ENCODE data around the gene DNAL1.

DNAL1 gene

DNA sequence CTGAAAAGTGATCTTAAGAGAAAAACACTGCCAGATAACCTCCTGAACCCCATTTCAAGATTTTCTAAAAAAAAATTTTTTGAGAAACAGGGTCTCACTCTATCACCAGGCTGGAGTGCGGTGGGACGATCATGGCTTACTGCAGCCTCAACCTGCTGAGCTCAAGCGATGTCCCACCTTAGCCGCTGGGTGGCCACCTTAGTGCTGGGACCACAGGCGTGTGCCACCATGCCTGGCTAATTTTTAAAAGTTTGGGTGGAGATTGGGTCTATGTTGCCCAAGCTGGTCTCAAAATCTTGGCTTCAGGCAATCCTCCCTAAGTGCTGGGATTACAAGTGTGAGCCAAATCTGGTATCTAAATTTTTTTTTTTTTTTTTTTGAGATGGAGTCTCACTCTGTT, 66.0 kb downstream of the DNAL1 start:
- DNase-seq = no peak

DNA sequence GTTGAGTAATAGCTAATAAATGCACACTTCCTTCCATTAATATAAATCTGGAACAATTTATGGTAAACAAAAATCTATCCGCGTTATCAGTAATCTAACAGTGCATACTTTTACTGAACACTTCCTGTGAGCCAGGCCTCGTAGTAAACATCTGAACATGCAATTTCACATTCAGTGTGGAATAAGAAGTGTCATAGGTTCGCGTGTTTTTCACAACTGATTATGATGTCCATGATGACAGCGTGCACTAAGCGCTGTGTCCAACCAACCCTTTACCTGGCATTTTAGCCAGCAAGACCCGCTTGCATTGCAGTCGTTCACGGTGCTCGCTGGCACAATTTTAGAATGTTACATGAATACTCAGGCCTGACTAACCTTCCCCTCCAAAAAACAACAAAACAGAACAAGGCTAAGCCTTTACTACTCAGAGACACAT, 67.3 kb downstream of the DNAL1 start:
- DNase-seq = no peak

DNA sequence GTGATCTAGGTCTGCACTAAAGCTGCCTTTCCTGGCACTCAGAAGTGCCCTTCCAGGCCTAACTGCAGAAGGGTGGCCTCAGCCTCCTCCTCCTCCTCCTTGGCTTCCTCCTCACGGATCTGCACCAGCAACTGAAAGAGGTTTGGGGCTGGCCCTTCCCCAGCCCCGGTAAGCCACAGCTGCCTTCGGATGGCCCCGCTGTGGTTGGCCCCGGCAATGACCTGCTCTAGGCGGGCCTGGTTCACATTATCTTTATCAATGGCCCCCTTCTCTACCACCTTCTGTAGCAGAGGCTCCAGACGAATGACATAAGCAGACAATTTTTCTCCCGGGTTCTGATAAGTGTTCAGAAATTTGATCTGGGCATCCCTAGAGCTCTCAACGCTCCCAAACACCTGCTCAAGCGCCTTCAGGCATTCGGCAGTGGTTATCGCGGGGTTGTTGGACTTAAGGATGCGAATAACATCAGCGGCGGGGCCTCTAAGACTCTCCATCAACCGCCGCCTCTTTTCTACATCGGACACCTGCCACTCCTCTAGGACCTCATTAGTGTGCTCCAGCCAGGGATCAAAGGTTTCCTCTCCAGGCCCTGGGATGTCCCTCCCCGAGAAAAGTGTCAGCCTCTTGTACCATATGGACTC, 67.9 kb downstream of the DNAL1 start:
- peak; percentile 44 for DNase-seq

DNA sequence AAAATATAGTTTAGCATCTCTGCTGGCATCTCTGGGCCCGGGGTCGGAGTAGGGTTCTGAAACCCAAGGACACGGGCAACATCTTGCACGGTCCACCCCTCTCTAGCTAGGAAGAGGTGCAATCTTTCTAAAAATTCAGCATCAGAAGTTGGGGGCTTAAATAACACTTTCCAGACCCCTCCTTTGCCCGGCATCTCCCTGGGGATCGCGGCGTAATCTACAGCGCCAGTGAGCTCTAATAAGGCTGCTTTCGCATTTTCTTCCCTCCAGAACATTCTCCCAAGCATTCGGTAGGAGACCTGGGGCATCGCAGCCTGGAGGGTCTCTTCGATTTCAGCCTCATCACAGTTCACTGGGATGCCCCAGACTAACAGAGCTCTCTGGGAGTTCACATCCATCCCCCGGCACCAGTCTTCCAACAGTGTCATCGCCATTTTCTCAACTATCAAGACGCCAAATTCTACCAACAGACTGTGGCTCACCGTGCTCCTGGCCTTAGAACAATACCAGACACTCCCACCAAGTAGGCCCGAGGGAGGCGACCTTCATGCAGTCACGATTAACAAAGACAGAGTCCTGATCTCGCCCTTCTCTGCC, 68.5 kb downstream of the DNAL1 start:
- DNase-seq = no peak

DNA sequence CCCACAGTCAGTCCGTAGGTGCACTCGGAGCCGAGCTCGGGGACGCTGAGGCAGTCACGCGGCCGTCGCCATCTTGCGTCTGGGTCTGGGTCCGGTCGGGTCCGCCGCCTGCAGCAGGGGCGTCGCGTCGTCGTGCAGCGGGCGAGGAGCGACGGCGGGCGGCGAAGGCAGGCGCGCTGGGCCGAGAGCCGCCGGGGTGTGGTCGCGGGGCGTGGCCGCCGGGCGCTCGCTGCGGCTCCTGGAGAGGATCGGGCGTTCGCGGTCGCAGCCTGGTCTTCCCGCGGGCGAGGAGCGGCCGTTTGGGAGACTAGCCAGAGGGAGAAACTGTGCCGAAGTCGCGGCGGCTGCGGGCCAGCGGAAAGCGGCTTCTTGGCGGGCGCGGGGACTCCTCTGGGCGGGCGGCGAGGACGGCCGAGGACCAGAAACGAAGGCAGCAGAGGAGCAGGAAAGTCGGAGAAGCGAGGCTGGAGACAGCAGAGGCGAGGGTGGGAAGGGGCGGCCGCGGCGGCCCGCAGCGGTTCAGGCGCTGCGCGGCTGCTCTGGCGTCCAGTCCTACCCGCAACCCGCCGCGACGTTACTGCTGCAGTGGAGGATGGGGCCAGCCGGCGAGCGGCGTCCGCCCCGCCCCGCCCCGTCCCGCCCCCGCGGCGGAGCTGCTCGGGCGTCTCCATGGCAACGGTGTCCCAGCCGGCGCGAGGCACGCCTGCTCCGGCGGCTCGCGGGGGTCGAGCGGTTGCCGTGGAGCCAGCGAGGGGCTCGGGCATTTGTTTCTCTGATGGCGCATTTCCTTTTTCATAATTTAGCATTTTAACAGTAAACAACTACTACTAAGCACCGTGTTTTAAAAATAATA, 69.2 kb downstream of the DNAL1 start, which contains the start of gene PNMA1:
PNMA1 (minus strand) TSS at position 582 of the 853 bp plus-strand sequence. CDS start 745 bp downstream, outside the sequence.
- DNase-seq = peak; percentile 86

DNA sequence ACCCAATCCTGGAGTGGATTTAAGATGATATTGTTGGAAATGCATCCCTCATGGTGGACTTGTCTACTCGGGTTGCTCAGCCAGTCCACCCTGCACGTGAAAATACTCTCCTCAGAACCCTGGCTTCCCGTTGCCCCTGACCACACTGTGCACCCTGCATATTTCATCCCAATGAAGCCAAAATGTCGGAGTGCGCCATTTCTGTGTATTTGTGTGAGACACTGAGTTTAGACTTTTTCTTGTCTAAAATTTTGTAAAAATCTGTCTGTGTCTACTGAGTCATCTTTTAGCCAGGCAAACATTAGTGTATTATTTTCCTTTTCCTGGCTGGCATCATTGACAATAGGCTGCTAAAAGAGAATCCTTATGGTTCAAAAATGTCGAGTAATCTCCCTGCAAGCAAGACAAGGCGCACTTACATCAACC, 69.9 kb downstream of the DNAL1 start:
- no peak for DNase-seq

DNA sequence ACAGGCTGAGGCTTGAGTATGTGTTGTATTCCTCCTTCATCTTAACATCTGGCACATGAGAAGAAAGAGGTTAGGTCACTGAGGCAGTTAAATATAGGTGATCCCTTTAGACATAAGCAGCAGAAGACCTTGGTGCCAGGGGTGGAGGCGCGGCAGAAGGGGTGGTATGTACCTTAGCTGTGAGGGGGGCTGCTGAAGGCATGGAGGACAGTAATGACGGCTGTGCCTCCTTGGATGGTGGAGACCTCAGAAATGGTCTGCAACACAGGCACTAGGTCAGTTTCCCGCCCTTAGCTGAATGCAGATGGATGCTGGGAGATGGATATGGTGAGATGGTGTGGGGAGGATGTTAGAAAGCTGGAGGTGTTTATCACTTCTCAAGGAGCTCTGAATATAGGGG, 70.9 kb downstream of the DNAL1 start:
- DNase-seq = no peak

DNA sequence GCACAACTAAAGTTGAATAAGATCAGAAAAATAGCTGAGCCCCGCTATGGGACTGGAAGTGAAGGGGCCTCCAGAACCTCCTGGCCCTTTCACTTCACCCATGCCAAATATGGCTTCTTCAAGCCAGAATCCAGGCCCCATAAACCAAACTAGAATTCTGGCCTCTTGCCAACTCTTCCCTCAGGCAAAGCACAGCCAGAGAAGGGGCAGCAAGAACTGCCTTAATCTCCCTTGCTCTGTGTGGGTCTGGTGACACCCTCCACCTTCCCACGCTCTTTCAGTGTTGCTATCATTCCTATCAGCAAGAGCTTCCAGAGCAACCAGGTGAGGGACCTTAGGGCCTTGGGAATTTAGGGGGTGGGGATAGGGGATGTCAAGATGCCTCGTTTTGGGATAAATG, 72.5 kb downstream of the DNAL1 start:
- DNase-seq = no peak

DNA sequence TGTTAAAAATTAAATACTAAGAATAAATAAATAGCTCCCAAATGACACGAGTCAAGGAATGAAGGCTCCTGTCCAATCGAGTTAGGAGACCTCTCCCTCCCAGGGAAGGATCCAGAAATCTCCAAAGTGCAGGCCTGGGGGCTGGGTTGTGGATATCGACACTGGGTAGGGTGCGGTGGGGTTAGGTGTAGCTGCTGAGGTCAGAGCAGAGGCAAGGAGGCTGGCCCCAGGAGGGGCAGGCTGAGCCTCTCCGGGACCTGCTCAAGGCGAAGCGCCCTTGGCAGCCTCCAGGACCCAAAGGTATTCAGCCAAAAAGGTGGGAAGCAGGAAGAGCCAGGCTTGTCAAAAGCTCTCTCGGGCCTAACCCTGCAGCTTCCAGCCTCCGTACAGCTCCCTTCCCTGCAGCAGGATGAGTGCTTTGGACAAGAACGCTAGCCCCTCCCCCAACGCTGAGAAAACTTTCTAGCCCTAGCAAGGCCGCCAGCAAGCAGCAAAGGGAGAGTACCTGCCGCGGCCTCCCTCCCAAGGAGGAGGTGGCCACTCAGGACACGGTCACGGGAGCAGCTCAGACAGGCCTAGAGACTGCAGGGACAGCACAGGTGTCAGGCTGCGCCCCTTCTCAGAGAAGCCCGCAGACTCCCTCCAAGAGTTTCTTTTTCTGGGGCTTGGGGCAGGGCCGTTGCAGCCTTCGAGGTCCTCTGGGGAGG, 73.1 kb downstream of the DNAL1 start:
- no peak for DNase-seq

DNA sequence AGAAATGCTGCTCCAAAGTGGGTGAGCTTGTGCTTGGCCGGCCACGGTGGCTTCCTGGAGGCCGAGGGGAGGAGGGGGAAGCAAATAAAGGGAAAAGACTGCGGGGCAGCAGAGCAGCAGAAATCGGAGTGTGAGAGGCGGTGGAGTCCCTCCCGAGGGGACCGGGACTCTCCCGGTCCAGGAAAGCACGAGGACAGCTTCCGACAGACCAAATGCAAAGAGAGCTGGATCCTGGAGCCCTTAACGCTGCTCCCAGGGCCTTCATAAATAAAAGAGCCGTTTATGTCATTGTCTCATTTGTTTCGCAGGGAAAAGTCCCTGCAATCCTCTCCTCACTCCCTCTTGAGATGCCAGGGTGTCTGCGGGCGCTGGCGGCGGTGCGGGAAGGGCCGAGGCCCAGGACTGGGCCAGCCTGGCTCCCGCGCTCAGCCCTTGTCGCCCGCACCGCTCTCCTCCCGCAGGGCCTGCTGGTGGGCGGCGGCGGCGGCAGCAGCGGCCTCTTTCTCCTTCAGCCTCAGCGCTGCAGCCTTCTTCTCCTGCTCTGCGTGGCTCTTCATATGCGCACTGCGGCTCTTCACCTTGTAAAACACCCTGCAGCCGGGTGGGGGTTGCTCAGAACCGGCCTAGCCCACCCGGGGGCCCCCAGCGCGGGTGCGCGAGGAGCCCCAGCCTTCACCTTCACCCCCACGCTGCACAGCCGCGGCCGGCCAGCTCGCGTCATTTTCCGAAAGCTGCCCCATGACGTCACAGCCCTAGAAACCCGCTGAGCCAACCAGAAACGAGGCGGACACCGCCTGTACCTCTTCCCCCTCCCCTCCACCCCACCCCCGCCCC, 73.8 kb downstream of the DNAL1 start:
- DNase-seq = no peak

DNA sequence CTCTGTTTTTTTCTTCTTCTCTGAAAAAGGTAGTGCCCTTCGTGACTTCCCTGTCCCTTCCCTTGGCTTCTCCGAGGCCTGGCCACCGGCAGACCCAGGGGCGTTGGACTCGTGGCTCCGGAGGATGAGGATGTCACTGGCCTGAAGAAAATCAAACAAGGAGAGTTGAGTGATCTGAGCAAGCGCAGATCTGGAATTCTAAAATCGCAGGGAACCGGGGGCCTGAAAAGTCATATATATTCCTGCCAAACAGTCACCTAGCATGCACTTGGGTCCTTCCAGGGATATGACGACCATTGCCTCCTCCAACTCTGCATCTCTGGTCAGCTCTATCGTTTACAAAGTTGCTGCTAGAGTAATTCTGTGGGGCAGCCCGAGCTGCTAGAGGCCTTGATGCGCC, 74.6 kb downstream of the DNAL1 start:
- no peak for DNase-seq

DNA sequence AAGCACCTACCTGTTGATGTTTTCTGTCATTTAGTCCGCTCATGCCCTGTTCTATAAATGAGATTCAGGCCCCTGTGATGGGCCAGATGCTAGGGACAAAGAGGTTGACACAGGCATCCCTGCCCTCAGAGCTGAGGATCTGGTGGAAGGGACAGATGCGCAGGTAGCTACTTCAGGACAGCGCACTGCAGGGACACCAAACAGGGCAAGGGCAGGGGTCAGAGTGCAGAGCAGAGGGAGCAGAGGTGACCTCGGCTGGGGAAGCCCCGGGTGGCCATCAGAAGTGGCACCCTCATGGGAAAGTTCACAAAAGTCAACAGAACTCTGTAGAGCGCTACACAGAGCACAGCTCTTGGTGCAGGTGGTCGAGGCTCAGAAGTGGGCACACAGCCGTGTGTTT, 75.0 kb downstream of the DNAL1 start:
- DNase-seq = no peak

DNA sequence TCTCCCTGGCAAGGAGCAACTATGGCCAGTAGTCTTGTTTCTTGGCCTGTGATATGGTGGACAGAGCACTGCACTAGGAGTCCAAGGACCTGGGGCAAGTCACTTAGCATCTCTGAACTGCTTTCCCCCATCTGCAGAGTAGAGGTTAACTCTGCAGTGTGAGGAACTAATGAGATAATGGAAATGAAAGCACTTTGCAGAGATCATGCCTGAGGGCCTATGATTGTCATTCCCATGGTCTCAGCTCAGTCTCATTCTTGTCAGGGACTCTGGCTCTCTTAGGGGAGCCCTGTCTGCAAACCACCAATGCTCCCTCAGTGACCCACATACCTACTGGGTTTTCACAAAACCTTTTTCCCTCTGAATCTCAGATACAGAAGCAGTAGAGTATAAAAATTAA, 75.8 kb downstream of the DNAL1 start:
- DNase-seq = no peak

DNA sequence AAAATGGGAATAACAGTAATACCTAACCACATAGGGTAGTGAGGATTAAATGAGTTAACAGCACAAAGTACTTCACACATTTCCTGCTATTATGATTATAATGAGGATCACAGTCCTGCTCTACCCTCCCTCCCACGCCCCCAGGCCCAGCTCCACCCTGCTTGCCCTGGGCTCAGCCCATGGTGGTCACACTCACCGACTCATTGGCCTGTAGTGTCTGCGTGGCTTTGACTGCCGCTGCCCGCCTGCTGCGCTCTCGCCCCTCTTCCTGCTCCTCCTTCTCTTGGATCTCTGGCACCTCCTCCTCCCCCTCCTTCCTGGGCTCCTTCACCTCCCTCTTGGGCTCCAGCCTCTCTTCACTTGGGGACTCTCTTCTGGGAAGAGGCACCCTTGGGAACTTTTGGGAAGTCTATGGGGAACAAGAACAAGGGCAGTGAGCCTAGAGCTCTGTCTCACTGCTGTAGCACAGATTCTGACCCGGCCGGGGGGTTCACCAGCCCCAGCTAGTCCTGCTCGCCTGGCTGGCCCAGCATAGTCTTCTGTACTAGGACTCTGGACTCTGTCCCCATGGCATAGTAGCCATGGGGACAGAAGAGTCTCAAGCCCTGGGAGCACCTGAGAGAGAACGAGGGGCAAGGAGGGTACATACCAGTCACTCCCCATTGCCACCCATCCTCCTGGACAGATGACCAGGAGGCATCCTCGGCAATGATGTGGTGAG, 76.5 kb downstream of the DNAL1 start:
- no peak for DNase-seq

DNA sequence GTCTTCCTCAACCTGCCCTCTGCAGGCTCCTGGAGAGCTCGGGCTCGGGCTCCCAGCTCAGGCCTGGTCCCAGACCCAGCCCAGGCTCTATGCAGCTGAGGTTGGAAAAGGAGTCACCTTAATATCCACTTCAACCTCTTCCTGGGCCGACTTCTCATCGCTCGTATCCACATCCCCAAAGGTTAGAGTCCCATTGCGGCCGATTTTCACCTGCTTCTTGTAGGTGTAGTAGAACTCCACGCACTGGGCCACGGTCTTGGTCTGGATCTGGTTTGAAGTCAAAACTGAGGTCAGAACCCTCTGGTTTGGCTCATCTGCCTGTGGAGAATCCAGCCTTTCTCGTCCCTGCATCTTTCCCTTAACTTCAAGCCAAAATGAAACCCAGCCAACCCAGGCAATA, 77.8 kb downstream of the DNAL1 start:
- DNase-seq = no peak

DNA sequence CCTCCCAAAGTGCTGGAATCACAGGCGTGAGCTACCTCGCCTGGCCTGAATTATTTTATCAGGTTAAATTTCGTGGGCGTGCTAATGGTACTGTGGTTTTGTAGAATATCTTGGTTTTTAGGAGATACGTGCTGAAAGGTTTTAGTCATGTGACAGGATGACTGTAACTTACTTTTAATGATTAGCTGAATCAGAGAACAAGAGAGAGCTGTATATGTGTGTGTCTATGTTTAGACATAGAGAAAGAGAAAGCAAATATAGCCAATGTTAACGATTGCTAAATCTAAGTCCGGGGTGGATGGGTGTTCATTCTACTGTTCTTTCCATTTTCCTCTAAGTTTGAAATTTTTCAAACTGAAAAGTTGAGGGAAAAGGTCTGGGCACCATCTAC, 78.6 kb downstream of the DNAL1 start:
- no peak for DNase-seq

DNA sequence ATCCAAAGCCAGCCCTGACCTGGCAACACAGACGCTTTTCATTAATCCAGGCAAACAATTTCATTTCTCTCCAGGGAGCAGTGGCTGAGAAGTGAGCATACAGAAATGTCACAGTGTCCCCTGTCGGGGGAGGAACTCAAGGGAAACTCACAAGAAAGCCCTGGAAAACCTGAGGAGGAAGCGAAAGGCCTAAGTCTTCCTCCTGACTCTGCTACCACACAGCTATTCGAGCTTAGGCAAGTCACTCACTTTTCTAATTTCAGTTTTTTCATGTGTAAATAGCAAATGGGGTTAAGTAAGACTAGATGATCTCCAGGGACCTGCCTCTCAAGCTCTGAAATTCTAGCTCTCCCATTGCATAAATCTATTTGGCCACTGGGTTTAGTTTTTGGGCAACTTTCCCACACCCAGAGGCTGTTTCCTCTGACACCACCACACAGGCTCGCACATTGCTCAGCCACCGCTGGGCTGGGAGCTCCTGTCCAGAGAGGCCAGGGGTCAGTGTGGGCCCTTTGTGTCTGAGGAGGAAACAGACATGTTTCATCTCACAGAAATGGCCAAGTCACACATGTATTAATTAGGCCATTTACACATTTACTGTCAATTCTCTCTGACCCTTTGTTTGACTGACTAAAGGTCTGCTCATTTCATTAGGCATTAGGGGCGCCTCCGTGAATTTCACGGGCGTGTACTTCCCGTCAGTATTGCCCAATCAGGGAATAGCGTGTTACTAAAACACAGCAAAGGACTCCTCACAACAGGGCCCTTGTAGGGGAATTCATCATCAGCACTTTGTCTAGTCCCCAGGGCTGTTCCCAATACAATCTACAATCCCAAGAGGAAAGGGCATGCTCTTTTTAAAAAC, 79.2 kb downstream of the DNAL1 start:
- no peak for DNase-seq

DNA sequence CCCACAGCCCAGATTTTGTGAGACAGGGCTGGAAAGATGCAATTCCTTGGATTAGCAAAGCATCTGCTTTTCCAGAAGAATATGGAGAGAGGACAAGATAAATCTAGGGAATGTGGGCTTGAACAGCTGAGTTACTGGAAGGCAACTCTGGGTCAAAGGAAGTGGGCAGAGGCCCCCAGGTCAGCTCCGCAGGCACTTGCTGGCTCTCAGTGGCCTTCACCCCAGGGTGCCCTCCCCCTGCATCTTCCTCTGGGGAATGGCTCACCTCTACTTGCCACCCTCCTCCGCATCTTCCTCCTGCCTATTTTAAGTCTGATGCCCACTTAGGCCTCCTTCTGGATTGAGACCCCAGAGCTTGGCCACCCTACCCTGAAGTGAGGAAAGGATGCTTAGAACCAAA, 79.9 kb downstream of the DNAL1 start:
- DNase-seq = no peak

DNA sequence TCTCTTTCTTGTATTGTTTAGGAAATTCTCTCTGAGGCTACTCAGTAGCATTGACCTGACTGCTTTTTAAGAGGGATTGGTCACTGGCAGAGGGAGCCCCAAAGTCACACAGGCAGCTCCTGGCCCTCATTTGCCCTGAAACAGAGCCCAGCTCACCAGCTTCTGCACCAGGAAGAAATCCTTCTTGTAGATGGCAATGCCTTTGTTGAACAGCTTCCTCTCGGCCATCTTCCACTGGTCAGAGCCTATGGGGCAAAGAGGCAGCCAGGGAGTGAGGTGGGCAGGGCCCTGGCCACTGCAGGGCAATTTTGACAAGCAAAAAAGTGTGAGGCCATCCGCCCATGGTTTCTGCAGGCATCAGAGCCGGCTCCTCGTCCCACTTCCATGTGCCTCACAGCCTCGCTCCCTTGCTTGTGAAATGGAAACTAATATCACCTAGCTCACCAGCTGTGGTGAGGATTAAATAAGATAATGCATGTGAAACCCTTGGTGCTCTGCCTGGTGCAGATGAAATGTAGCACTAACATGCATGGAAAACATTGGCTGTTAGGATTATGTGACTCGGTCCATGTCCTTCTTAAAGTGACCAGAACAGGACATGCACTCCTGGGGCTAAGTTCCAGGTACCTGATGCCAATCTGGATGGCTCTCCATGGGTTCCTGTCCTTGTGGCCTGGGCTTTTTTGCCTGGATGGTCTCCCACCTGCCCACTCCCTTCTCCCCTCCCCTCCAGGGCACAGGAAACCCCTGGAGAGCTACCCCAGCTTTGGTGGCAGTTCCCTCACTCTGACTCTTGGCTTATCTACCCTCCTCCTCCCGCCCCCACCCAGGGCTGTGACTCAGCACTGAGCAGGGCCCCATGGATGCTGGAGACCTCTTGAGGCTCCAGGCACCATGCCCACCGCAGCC, 80.6 kb downstream of the DNAL1 start:
- DNase-seq = no peak

All from activated naive CD4-positive, alpha-beta T cell treated with Interleukin-2 at 50 U/mL for 16 hours (primary cell).